GM19395 (cell line): ENCODE results near the gene SUSD2.
"Not testable (repeated sequence)": the region's sequence is repeated elsewhere in the genome, so short reads cannot be mapped to it uniquely, and the experiment has no call there.

Source experiments
- ATAC-seq: cut with Tn5 transposase; IDR thresholded peaks from one replicate; pipeline ENCODE4 v1.9.1; 2021; ENCODE audit warnings: mild to moderate bottlenecking, moderate library complexity; ENCODE audit not compliant: unreplicated experiment

Gene SUSD2

DNA sequence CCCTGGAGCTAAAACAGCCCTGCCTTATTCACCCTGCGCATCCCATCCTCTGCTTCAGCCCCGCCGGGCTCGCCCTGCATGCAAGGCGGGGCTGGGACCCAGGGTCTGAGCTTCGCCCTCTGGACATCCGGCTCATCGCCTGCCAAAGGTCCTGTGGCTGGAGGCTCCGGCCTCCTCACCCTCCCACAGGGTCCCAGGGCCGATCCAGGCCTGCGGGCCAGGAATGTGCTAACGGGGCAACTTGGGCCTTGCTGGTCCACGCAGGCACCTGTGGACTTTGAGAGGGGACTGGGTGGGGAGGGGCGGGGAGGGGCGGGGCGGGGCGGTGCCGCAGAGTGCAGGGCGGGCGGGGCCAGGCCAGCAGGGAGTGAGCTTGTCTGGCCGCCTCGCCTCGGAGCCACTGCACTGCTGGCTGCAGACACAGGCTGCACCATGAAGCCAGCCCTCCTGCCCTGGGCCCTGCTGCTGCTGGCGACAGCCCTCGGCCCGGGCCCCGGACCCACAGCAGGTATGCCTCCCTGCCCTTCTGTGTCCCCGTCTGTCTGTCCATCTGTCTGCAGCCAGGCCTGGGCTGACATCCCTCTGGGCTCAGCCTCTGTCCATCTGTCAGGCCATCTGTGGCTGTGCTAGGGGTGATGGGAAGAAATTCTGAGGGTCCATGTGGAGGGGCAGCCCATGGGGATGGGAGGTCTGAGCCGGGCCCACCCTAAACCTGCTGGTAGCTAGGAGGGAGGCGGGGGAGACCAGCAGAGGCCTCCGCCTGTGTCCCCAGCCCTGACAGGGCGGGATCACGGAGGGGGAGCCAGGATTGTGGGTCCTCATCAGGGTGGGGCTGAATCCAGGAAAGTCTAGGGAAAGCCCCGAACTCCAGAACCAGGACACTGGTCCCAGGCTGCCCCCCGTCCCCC lies at the start of gene SUSD2:
Gene SUSD2, plus strand, starts transcription at position 400 of the 908 bp plus-strand sequence. Its CDS starts 33 bp downstream, at position 433.
- ATAC-seq: no peak

DNA sequence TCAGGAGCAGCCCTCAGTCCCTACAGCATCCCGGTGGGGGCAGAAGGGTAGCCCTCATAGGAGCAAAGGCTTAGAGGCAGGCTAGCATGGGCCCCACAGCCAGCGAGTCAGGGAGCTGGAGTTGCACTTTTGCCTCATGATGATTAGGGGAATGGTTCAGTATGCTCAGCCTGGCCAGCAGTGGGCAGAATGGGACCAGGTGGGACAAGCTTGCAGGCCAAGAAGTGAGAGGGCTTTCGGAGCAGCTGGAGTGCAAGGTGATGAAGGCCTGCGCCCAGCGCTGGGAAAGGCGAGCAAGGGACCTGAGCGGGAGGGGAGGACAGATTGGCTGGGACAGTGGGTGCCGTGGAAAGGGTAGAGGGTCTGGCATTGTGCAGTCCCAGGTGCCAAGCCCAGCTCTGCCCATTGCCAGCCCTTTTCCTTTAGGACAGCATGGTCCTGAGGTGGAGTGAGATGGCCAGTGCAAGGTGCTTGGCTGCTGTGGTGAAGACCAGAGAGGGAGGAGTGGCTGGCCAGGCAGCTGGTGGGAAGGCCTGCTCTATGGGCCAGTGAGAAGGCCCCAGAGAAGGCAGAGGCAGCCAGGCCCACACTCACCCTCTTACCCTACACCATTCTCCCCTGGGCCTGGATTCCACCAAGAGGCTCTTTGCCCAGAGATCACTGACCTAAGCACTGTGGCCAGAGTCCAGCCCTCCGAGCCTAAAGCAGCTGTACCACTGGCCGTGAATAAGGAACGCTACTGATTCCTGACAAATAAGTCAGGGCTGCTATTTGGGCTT lies 47.9 kb upstream of the SUSD2 start:
- no peak for ATAC-seq

GRCh38 chr22:24134090-24134846 lies 47.0 kb upstream of the SUSD2 start:
- no peak for ATAC-seq

DNA sequence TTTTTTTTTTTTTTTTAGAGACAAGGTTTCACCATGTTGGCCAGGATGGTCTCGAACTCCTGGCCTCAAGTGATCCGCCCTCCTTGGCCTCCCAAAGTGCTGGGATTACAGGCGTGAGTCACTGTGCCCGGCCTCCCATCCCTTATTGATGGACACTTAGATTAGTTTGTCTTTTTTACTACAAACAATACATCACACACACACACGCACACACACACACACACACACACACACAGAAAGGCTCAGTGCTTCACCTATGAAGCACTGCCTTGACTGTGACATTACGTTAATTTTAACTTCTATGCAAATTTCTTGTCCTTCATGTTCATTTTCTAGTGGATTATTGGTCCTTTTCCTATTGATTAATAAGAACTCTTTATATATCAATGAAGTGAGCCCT lies 44.8 kb upstream of the SUSD2 start:
- ATAC-seq: not testable (repeated sequence)

GRCh38 chr22:24137595-24137994 lies 43.7 kb upstream of the SUSD2 start:
- ATAC-seq: no peak

DNA sequence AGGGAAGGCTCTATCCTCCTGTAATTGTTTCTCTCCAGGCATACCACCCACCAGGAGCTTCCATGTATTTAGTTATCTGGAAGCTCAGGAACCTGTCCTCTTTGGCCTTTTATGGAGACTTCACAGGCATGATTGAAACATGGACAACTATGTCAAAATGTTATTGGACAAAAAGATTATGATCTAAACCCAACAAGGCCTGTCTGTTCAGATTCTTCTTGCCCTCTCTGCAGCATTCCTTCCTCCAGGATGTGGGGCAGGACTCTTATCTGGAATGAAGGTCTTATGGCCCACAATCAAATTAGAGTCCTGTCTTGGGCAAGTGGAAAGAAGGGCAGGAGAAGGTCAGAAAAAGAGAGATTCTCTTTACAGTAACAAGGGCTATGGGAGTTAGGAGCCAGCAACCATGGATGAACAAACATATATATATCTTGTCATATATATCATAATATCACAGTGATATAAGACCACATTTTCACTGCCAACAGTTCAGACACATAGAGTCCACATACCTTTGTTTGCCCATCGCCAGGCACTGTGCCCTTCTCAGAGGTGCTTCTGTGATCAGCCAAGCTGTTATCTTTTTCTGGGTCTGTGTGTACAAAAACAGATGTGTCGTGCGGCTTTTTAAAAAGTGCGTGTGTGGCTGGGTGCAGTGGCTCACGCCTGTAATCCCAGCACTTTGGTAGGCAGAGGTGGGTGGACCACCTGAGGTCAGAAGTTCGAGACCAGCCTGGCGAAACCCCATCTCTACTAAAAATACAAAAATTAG lies 42.5 kb upstream of the SUSD2 start:
- no peak for ATAC-seq

- no peak for ATAC-seq
These were observed 40.9 kb upstream of the SUSD2 start for GRCh38 chr22:24140357-24140756.

DNA sequence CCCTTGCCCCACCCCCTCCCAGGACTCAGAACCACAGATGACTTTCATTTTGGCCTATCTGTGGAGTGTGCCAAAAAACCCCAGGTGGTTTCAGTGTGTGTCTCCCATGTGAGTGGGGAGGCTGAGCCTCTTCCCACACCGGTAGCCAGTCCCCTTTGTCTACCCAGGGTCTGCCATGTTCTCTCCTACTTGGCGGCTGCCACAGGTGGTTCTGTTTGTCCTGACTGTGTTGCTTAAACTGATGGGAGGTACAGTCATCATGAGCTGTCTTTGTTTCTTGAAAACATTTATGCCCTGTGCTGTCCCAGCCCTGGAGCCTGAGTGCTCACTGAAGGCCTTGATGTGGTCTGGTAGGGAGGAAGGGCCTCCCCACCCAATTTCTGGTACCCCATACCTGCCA lies 39.7 kb upstream of the SUSD2 start:
- ATAC-seq: no peak

- no peak for ATAC-seq
These were observed 39.0 kb upstream of the SUSD2 start for GRCh38 chr22:24142241-24142640.

GRCh38 chr22:24142831-24143230 lies 38.5 kb upstream of the SUSD2 start:
- no peak for ATAC-seq

- ATAC-seq: no peak
These were observed 37.1 kb upstream of the SUSD2 start for GRCh38 chr22:24144056-24144777.

DNA sequence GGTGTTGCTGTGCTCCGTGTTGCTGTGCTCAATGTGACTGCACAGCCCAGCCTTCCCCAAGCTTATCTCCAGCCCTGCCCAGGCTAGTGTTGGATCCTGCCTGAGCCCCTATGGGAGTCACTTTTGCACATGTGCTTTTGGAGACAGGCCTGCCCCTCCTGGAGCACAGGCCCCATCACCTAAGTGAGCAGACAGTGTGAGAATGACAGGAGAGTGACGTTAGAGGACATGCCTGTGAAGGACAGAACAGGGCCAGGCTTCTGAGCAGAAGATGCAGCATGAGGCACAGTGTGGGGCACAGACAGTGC lies 36.6 kb upstream of the SUSD2 start:
- no peak for ATAC-seq

DNA sequence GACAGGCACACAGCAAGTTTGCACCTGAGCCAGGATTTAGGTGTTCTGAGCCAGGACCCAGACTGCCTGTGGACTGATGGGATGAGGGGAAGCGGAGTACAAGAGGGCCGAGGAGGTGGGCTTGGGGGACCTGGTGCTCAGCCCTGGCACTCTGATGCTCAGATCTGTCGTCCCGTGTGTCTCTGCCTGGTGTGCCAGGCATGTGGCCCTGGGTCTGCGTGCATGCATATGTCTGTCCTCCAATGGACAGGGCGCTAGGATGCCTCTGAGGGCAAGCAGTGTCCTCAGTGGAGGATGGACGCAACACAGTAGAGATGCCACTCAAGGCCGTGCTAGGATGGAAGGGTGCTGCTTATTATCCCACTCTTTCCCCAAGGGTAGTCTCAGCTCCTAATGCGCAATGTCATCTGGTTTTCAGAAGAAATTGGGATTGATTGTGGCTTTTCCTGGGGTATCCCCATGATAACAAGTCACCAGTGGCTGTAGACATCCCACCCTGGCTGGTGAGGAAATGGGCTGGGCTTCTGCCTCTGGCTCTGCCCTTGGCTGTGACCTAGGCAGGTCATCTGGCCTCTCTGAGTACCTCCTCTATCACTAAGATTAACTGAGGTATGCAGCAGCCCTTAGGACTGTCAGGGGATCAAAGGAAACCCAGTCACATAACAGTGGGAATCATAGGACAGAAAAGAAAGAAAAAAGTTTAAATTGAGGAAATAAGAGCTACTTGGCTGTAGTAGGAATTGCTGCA lies 35.7 kb upstream of the SUSD2 start:
- ATAC-seq: peak; percentile 20

DNA sequence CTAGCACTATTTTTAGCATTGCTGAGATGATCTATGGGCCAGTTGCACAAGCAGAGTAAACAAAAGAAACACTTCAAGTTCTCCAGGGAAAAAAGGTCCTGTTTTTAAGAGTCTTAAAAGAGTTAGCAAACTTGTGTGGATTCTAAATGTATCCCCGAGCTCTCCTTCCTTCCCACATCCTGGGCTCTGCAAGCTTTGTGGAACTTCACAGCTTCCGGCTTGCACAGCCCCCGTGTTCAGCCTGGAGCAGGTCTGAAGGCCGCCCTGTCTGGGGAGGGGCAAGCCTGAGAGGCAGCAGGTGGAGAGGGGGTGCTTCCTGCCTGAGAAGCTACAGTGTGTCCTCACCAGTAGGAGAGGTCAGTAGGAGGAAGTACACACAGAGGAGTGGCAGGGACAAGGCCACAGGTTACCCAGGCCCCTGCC lies 35.1 kb upstream of the SUSD2 start:
- ATAC-seq: peak; percentile 80

DNA sequence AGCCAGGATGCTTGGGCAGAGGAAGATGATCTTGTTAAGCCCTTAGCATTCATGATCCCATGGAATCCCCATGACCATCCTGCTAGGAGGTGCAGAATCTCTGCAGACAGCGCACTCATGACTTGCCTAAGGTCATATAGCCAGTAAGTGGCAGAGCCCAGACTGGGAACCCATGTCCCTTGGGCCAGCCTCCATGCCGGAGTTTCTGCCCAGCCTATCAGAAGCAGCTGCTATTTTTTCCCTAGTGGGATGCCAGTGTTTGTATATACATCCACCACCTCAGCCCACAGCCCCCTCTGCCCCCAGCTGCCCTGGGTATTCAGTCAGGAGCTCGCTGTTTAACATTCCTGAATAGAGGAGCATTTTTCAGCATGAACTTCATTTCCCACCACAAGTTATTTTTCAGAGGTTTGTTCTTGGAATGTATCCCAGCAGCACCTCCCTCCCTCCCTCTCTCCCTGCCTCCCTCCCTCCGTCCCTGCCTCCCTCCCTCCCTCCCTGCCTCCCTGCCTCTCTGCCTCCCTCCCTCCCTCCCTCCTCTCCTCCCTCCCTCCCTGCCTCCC lies 34.4 kb upstream of the SUSD2 start:
- ATAC-seq: no peak

GRCh38 chr22:24147666-24148065 lies 33.6 kb upstream of the SUSD2 start:
- ATAC-seq: no peak

- ATAC-seq: no peak
These were observed 32.8 kb upstream of the SUSD2 start for GRCh38 chr22:24148266-24149197.

DNA sequence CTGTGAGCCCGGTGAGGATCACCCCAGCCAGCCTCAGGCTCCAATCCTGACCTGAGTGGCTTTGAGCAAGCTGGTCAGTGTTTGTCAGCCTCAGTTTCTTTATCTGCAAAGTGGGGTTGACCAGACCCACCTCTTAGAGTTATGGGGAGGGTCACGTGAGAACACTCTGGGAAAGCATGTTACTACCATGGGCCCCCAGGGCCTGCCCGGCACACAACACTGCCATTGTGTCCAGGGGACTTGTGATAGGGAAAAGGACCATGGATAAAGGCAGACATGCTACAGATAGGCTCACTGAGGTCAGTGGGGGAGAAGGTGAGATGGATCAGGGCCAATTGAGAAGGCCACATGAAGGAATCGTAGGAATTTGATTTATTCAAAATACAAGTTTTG lies 32.1 kb upstream of the SUSD2 start:
- no peak for ATAC-seq
